SKM-1 (cell line): ENCODE data around the gene SMG1.
"Not testable (repeated sequence)": the region's sequence is repeated elsewhere in the genome, so short reads cannot be mapped to it uniquely, and the experiment has no call there.

Source experiments
- DNase-seq: peaks from one replicate; lab custom pipeline; 2025; ENCODE audit not compliant: unreplicated experiment; lab: John Stamatoyannopoulos, UW

Gene SMG1

DNA sequence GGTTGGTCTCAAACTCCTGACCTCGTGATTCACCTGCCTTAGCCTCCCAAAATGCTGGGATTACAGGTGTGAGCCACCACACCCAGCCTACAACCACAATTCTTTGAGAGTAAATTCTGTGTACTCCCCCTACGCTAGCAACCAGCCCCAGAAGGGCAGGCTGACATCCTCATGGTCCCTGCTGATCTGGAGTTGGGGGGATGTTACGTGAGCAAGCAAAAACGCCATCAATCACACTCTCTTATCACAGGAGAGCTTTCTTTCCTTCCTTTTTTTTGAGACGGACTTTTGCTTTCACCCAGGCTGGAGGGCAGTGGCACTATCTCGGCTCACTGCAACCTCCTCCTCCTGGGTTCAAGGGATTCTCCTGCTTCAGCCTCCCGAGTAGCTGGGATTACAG lies 154.0 kb downstream of the SMG1 start:
- not testable (repeated sequence) for DNase-seq

DNA sequence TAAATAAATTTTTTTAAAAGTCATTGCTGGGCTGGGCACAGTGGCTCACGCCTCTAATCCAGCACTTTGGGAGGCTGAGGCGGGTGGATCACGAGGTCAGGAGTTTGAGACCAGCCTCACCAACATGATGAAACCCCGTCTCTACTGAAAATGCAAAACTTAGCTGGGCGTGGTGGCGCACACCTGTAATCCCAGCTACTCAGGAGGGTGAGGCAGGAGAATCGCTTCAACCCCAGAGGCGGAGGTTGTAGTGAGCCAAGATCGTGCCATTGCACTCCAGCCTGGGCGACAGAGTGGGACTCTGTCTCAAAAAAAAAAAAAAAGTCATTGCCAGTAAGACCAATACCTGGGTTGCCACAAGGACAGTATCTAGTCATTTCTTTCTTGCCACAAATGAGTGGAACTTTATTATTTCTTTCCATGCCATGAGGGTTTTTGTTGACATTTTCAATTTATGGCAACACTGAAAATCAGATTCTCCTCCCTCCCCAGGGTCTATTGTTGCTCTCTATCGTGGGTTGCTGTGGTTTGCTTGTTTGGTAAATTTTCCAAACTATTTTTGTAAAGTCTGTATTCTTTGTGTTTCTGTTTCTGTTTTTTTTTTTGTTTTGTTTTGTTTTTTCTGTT lies 155.8 kb downstream of the SMG1 start:
- DNase-seq = not testable (repeated sequence)

DNA sequence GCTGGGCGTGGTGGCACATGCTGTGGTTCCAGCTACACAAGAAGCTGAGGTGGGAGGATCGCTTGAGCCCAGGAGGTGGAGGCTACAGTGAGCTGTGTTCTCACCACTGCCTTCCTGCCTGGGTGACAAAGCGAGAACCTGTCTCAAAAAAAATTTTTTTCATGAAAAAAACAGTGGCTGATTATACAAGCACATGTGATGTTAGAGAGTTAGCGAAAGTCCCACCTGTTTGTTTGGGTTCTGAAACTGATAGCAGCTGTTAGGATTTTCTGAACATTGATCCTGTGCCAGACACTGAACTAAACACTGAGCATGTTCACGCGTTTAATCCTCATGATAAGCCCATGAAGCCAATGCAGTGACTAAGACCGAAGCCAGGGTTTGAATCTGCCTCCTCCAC lies 159.0 kb downstream of the SMG1 start:
- not testable (repeated sequence) for DNase-seq

DNA sequence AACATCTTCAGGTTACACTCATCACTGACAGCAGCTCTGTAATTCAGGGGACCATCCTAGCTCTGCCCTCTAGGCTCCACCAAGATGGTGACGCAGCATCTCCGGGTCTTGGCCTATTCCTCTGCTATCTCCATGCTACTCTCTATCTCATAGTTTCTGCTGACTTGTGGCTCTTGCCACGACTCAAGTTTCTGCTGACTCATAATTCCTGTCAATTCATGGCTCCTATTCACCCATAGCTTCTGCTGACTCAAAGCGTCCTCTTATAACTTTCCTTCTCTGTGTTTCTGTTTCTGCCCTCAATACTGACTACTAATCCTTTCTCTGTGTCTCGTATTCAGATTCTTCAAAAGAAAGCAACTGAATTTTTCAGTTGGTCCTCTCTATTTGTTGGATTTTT lies 163.5 kb downstream of the SMG1 start:
- not testable (repeated sequence) for DNase-seq

DNA sequence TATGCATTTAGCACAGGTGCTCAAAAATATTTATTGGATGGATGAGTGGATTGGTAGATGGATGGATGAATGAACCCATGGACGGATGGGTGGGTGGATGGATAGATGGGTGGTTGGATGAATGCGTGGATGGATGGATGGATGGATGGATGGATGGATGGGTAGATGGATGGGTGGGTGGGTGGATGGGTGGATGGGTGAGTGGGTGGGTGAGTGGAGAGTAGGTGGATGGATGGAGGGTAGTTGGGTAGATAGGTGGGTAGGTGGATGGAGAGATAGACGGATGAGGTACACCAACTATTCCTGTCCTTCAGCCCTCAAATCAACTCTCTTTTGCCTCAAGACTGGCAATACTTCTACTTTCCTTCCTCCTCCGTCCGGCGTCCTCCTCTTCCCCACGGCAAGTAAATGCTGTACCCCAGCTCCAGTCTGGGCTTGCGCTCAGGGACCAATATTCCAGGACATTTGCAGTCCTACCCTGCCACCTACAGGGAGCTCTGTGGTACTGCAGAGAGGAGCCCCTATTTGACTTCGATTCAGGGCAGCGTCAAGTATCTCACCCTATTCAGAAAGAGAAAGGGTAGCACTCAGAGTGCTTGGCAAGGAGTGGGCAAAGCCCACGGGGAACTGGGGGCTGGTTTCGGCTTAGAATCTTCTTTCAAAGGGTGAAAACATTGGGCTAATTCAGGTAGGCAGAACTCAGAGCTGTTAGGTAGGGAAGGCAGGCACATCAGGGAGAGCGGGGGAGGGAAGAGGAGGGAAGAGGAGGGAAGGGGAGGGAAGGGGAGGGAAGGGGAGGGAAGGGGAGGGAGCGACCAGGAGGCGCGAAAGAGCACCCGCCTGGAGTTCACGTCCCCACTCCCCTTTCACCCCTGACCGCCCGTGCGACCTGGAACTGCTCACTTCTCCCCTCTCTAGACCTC lies 166.3 kb downstream of the SMG1 start:
- DNase-seq = peak; percentile 4

DNA sequence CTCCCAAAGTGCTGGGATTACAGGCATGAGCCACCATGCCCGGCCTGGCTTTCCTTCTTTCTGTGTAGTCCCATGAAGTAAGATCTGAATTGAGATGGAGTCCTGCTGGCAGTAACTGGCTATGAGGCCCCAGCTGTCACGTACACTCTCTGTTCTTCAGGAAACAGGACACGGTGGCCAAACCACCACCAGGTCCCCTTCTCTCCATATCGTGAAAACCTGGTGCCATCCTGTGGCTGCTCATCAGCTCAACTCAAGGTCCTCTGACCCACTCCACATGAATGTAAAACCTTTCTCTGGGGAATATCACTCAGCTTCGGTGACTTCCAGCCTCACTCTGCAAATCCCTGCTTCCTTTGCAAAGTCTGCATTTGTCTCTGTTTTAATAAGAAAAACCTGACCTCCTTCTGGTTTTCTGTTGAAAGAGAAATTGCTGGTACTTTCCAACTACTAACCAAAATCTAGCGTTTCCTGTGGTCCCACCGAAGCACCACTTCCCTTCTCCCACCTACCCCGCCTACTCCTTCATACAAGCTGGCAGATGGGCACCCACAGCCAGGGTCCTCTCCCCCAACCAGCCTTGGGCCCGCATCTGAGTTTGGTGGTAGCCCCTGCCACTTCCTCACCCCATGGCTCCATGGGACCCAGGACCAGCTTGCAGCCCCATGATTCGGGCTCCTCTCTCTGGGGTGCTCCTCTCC lies 168.1 kb downstream of the SMG1 start:
- DNase-seq = not testable (repeated sequence)

DNA sequence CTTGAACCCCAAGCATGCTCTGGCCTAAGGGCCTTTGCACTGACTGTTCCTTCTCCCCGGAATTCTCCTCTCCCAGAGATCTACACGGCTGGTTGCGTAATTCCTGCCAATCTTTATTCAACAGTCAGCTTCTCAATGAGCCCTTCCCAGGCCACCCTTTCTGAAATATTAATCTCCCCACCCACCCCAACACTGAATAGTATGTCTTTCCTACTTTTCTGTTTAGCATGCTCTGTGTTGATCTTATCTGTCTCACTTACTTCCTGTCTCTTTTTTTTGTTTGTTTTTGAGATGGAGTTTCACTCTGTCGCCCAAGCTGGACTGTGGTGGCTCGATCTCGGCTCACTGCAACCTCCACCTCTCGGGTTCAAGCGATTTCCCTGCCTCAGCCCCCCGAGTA lies 169.6 kb downstream of the SMG1 start:
- not testable (repeated sequence) for DNase-seq
